ENCODE results near the gene ETNK2. TPM values are rescaled to one million over a fixed set of nuclear protein-coding genes. Genes with fewer than 3 reads are reported as not detected.

ETNK2 gene, protein sequence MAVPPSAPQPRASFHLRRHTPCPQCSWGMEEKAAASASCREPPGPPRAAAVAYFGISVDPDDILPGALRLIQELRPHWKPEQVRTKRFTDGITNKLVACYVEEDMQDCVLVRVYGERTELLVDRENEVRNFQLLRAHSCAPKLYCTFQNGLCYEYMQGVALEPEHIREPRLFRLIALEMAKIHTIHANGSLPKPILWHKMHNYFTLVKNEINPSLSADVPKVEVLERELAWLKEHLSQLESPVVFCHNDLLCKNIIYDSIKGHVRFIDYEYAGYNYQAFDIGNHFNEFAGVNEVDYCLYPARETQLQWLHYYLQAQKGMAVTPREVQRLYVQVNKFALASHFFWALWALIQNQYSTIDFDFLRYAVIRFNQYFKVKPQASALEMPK
- polyA plus RNA-seq (2013, experiment 1 of 2) = 12.5 TPM
- 15.5 TPM for polyA plus RNA-seq (2013, experiment 2 of 2)

DNA sequence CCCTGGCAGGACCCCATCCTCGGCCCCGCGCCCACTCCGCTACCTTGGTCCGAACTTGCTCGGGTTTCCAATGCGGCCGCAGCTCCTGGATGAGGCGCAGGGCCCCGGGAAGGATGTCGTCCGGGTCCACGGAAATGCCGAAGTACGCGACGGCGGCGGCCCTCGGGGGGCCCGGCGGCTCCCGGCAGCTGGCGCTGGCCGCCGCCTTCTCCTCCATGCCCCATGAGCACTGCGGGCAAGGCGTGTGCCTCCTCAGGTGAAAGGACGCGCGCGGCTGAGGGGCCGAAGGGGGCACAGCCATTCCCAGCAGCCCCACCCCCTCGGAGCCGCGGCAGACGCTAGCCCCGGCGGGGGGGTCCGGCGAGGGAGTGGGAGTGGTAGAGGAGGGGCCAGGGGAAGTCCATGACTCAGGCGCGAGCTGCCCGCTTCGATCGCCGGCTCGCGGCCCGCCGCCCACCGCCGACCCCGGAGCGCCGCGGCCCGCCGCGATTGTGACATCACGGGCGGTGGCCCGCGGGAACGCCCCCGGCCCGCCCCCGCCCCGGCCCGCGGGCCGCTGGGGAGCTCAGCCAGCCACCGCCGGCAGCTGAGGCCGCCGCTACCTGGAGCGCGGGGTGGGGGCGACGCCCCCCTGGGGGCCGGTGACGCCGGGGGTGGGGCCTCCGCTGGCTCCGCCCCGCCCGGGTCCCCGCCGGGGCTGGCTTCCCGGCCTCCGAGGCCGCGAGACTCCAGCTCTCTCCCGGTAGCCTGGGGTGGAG is at the start of gene ETNK2:
ETNK2 (minus strand) TSS at position 493 of the 758 bp plus-strand sequence; CDS start at position 301, 192 bp downstream.
- H3K9ac ChIP-seq (ENCODE audit: low read depth, low read length) = peak within 1 kb of the TSS; percentile 49
- H3K27ac ChIP-seq (ENCODE audit: low read depth, low read length) = no peak within 1 kb of the TSS; the same call in 1 of the 2 replicates
- H3K27me3 ChIP-seq (ENCODE audit: insufficient read depth, low read length) = peaks cover 19% of the 10 kb centered on the region
- peaks cover 27% of the 10 kb centered on the region for H3K4me1 ChIP-seq (ENCODE audit: insufficient read depth, low read length)
- under 1% methylated on average over 94 of the region's 94 CpGs for WGBS
- no peaks in the 10 kb centered on the region for H3K9me3 ChIP-seq (ENCODE audit: insufficient read depth, low read depth, low read length)
- peak within 1 kb of the TSS; percentile 73 for H3K4me3 ChIP-seq (ENCODE audit: low read length)
- H3K36me3 ChIP-seq (ENCODE audit: insufficient read depth, low read length) = no peaks in the 10 kb centered on the region

DNA sequence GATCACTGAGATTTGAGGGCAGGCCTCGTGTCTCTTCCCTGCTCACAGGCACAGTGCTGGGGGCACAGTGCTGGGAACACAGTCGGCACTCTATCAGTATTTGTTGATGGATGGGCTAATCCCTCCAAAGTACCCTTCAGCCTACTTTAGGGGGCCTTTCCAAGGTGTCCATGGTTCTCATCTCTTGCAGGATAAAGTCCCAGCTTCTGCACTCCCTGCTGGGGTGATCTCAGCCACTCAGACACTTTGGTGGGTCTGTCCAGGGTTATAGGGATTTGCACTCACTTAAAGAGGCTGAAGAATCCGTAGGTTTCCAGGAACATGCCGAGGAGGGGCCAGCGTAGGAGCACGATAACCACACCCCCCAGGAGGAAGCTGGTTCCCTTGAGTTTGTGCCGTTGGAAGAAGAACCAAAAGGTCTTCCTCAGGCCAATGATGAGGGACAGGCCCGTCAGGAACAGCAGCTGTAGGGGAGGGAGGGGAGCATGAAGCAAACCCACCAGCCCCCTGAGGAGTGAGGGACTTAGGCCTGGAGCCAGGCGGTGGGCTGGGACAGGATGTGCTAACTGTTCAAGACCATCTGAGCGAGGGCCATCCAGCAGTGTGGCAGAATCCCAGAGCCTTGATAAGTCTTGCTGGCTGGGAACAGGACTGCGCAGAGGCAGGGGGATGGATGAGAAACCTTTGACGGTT is 49.6 kb upstream of the ETNK2 start:
- 93% methylated on average over 12 of the region's 12 CpGs for WGBS
- no peak overlapping the region for H3K9ac ChIP-seq (ENCODE audit: low read depth, low read length)
- H3K4me1 ChIP-seq (ENCODE audit: insufficient read depth, low read length) = peaks cover 3% of the 10 kb centered on the region; the same call in 1 of the 2 replicates
- no peak overlapping the region for H3K27ac ChIP-seq (ENCODE audit: low read depth, low read length)
- H3K9me3 ChIP-seq (ENCODE audit: insufficient read depth, low read depth, low read length) = no peaks in the 10 kb centered on the region
- no peaks in the 10 kb centered on the region for H3K36me3 ChIP-seq (ENCODE audit: insufficient read depth, low read length)
- no peaks in the 10 kb centered on the region; the same call in 1 of the 2 replicates for H3K27me3 ChIP-seq (ENCODE audit: insufficient read depth, low read length)
- no peak overlapping the region for H3K4me3 ChIP-seq (ENCODE audit: low read length)

DNA sequence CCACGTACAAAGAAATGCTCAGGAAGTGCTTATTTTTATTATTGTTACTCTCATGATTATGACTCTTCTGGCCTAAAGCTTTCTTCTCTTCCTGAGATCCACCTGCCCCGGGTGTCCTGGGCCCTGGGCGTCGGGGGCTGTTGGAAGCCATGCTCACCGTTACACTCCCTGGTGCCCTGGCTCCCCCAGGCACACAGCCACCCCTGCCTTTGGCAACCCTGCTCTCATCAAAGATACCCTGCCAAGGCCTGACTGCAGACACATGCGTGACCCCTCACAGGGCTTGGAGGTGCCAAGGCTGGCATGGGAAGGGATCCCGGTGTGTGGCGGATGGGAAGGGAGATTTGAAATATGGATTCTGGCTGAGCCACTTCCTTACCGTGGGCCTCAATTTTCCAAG is 47.7 kb upstream of the ETNK2 start:
- H3K9ac ChIP-seq (ENCODE audit: low read depth, low read length) = no peak overlapping the region
- peaks cover 3% of the 10 kb centered on the region; the same call in 1 of the 2 replicates for H3K4me1 ChIP-seq (ENCODE audit: insufficient read depth, low read length)
- H3K9me3 ChIP-seq (ENCODE audit: insufficient read depth, low read depth, low read length) = no peaks in the 10 kb centered on the region
- H3K4me3 ChIP-seq (ENCODE audit: low read length) = no peak overlapping the region
- H3K27ac ChIP-seq (ENCODE audit: low read depth, low read length) = no peak overlapping the region
- 92% methylated on average over 9 of the region's 9 CpGs for whole genome bisulfite sequencing
- H3K27me3 ChIP-seq (ENCODE audit: insufficient read depth, low read length) = no peaks in the 10 kb centered on the region; the same call in 1 of the 2 replicates
- H3K36me3 ChIP-seq (ENCODE audit: insufficient read depth, low read length) = no peaks in the 10 kb centered on the region

DNA sequence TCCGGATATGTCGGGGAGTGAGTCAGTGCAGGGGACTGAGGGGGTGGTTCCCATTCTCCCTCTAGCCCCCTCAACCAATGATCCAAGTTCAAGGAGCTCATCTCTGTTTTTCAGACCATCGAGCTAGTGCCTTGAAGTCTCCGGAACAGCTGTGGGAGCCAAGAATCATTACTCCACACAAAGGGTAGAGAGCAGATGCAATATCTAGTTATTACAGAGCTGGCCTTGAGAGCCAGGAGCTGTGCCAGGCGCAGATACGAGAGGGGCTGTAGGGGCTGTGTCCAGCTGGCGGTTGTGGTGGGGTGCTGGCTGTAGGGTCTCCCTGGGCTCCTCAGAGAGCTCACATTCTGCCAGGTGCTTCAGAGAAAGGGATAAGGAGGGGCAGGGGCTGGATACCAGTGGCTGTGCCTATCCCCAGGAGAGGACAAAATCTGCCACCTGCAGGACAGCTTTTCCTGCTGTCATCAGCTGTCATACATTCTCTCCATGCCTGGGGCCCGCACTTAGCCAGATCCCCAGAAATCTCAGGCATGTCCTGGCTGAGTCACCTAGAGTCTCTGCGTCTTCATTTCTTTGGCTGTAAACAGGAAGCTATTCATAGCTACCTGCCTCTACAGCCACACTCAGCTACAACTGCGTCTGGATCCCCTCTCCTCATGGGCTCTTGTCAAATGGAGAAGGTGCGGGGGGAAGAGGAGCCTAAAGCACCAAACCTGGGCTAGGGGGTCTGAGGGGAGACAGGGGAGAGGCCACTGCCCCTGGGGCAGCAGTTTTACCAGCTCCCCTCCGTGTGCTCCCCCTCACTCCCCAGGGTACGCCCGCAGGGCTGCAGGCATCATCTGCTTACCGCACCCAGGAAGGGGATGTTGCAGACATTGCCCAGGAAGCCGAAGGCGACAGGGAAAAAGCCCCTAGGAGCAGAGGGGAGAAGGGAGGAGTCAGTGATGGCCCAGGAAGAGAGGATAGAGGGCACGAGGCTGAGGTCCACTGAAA is 46.8 kb upstream of the ETNK2 start:
- H3K36me3 ChIP-seq (ENCODE audit: insufficient read depth, low read length) = no peaks in the 10 kb centered on the region
- H3K27ac ChIP-seq (ENCODE audit: low read depth, low read length) = no peak overlapping the region
- no peaks in the 10 kb centered on the region for H3K9me3 ChIP-seq (ENCODE audit: insufficient read depth, low read depth, low read length)
- no peaks in the 10 kb centered on the region; the same call in 1 of the 2 replicates for H3K27me3 ChIP-seq (ENCODE audit: insufficient read depth, low read length)
- H3K4me3 ChIP-seq (ENCODE audit: low read length) = no peak overlapping the region
- H3K4me1 ChIP-seq (ENCODE audit: insufficient read depth, low read length) = peaks cover 3% of the 10 kb centered on the region; the same call in 1 of the 2 replicates
- WGBS = 76% methylated on average over 17 of the region's 18 CpGs
- H3K9ac ChIP-seq (ENCODE audit: low read depth, low read length) = no peak overlapping the region

DNA sequence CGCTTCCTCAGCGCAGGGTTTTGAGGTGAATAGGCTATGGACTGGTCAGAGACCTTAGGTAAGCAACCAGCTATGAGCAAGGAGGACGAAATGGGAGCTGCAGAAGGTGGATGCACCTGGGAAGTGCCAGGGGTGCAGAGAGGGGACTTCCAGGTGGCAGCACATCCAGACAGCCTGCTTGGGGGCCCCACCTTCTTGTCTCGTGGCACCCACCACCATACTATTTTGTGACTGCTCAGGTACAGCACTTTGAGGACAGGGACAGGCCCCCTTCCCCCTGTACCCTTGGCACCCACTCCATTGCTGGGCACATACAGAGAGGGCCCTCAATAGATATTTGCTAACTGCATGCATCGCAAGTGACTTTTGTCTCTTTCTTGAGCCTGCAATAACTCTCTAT is 45.2 kb upstream of the ETNK2 start:
- 93% methylated on average over 5 of the region's 5 CpGs for WGBS

DNA sequence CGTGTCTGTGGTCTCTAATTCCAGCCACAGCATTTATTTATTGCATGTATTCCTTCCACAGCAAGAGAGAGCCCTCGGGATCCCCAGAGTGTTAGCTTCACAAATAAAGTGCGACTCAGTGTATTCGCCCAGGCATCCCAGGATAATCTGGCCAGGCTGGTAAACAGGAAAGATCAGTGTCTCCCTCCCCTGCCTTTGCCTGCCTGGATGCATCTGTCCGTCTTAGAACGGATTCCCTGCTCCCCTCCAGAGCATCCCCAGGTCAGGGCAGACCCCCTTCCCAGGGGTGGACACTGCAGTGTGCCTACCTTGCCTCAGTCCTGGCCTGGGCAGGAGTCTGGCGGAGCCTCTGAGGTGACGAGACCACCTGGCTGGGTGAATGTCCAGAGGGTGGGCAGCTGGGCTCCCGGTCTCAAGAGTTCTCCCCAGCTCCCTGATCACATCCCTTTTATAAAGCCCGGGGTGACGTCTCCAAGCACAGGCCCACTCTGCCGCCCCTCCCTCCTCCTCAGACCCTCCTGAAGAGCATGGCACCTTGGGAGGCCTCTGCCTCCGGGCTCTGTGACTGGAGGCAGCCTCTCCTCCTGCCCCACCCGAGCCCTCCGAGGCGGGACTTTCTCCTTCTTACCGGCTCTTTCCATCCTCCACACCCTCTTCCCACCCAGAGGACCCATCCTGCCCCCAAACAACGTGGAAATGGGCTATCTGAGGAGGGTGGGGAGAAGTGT is 44.4 kb upstream of the ETNK2 start, which contains the start of gene KISS1:
KISS1 (minus strand) TSS at position 424 of the 728 bp plus-strand sequence. CDS start 3,615 bp downstream, outside the sequence.
- Histone ChIP-seq H3K4me3 (ENCODE audit: low read length) (no peak within 1 kb of the TSS), H3K36me3 (ENCODE audit: insufficient read depth, low read length) (no peaks in the 10 kb centered on the region), H3K27ac (ENCODE audit: low read depth, low read length) (no peak within 1 kb of the TSS), H3K4me1 (ENCODE audit: insufficient read depth, low read length) (peaks cover 3% of the 10 kb centered on the region; the same call in 1 of the 2 replicates), H3K27me3 (ENCODE audit: insufficient read depth, low read length) (peaks cover 12% of the 10 kb centered on the region; the same call in 1 of the 2 replicates), H3K9ac (ENCODE audit: low read depth, low read length) (no peak within 1 kb of the TSS), H3K9me3 (ENCODE audit: insufficient read depth, low read depth, low read length) (no peaks in the 10 kb centered on the region)
- WGBS = 73% methylated on average over 16 of the region's 18 CpGs

More for the DNA sequence above, 45.2 kb upstream of the ETNK2 start:
- H3K4me1 ChIP-seq (ENCODE audit: insufficient read depth, low read length) = peaks cover 3% of the 10 kb centered on the region; the same call in 1 of the 2 replicates
- peaks cover 4% of the 10 kb centered on the region; the same call in 1 of the 2 replicates for H3K27me3 ChIP-seq (ENCODE audit: insufficient read depth, low read length)
- no peaks in the 10 kb centered on the region for H3K9me3 ChIP-seq (ENCODE audit: insufficient read depth, low read depth, low read length)
- no peaks in the 10 kb centered on the region for H3K36me3 ChIP-seq (ENCODE audit: insufficient read depth, low read length)
- no peak overlapping the region for H3K27ac ChIP-seq (ENCODE audit: low read depth, low read length)
- no peak overlapping the region for H3K9ac ChIP-seq (ENCODE audit: low read depth, low read length)
- no peak overlapping the region for H3K4me3 ChIP-seq (ENCODE audit: low read length)

DNA sequence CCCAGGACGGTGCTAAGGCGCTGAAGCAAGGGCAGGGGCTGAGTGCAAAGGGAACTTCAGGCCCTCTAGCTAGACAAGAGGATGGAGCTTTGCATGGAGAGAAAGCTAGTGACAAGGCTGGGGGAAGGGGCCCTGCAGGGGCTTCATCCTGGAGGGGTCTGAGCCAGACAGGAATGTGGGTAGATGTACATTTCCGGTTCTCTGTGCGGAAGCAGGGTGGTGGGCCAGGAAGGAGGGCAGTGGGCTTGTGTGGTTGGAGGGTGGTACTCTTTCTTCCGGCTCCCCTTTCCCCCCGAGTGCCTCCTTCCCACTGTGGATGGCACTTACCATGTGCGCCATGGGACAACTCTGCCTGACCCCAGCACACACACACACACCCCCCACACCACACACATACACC is 42.9 kb upstream of the ETNK2 start:
- Histone ChIP-seq H3K27me3 (ENCODE audit: insufficient read depth, low read length) (peaks cover 25% of the 10 kb centered on the region), H3K27ac (ENCODE audit: low read depth, low read length) (no peak overlapping the region), H3K4me1 (ENCODE audit: insufficient read depth, low read length) (peaks cover 3% of the 10 kb centered on the region), H3K36me3 (ENCODE audit: insufficient read depth, low read length) (no peaks in the 10 kb centered on the region), H3K4me3 (ENCODE audit: low read length) (no peak overlapping the region), H3K9me3 (ENCODE audit: insufficient read depth, low read depth, low read length) (no peaks in the 10 kb centered on the region), H3K9ac (ENCODE audit: low read depth, low read length) (no peak overlapping the region)
- WGBS = 91% methylated on average over 7 of the region's 7 CpGs

DNA sequence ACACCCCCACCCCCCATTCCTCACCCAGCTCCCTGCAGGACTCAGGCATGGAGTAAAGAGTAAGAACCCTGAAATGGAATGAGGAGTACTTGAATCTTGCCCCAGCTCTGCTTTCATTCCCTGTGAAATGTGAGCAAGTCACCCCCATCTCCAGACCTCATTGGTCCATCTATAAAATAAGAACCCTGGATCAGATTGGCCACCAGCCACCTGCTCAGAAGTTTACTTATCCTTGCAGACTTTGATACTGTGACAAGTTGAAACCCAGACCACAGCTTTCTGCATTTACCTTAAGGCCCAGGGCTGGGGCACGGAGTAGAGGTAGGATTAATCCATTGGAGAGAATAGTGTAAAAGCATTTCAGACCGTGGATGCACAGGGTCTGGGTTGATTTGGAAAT is 42.2 kb upstream of the ETNK2 start:
- H3K27me3 ChIP-seq (ENCODE audit: insufficient read depth, low read length) = peaks cover 32% of the 10 kb centered on the region
- no peak overlapping the region for H3K9ac ChIP-seq (ENCODE audit: low read depth, low read length)
- H3K27ac ChIP-seq (ENCODE audit: low read depth, low read length) = no peak overlapping the region
- H3K9me3 ChIP-seq (ENCODE audit: insufficient read depth, low read depth, low read length) = no peaks in the 10 kb centered on the region
- H3K36me3 ChIP-seq (ENCODE audit: insufficient read depth, low read length) = no peaks in the 10 kb centered on the region
- H3K4me1 ChIP-seq (ENCODE audit: insufficient read depth, low read length) = peaks cover 3% of the 10 kb centered on the region
- H3K4me3 ChIP-seq (ENCODE audit: low read length) = no peak overlapping the region
- 93% methylated on average over 2 of the region's 2 CpGs for WGBS

DNA sequence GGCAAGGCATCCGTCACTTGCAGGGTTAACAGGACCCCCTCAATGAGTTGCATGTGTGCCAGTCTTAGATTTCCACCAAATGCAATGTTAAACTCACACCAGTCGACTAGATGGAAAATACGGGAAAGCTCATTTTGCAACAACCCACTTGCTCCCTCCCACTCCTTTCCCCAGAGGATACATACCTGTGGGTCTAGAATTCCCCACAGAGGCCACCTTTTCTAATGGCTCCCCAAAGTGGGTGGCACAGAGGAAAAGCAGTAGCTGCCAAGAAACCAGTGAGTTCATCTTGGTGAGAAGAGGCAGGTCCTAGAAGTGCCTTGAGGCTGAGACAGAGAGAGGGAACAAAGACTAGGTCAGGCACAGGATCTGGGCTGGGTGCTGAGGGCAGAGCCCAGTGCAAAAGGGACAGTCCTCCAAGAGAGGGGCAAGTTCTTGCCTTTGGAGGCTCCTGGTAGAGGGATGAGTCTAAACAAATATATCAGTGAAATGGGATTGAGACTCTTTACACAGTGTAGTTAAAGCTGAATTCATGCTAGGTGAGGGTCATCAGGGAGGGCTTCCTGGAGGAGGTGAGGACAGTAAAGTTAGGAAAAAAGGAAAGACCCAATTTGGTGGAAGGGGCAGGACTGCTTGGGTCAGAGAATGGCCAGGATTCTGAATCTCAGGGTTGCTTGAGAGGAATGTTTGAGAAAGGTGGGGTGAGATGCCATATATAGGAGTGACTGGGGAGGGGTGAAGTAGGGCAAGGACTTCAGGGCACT is 40.9 kb upstream of the ETNK2 start:
- Histone ChIP-seq H3K4me1 (ENCODE audit: insufficient read depth, low read length) (no peaks in the 10 kb centered on the region; the same call in 1 of the 2 replicates), H3K9ac (ENCODE audit: low read depth, low read length) (no peak overlapping the region), H3K9me3 (ENCODE audit: insufficient read depth, low read depth, low read length) (no peaks in the 10 kb centered on the region), H3K27me3 (ENCODE audit: insufficient read depth, low read length) (peaks cover 45% of the 10 kb centered on the region), H3K36me3 (ENCODE audit: insufficient read depth, low read length) (no peaks in the 10 kb centered on the region), H3K27ac (ENCODE audit: low read depth, low read length) (no peak overlapping the region), H3K4me3 (ENCODE audit: low read length) (no peak overlapping the region)
- WGBS = 90% methylated on average over 3 of the region's 3 CpGs

All from HUES64 (cell line).